ENCODE data around the gene FAM24B.

Gene FAM24B

DNA sequence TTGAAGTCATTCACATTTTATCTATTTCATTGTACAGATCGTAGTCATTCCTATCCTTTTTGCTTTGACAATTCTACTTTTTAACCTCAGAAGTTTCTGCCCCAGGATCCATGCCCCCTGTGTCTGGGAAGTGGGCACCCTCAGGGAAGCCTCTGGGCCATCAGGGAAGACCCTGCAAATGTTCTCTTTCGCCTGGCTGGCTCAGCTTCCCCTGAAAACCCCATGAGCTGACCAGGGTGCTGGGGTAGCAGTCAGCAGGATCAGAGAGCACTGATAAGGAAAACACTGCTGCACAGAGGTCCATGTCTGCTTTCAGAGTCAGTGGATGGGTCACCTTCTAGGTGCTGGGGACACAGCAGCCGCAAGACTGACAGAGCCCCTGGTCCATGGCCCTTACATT is 57.6 kb downstream of the FAM24B start:
- DNase-seq = no peak

DNA sequence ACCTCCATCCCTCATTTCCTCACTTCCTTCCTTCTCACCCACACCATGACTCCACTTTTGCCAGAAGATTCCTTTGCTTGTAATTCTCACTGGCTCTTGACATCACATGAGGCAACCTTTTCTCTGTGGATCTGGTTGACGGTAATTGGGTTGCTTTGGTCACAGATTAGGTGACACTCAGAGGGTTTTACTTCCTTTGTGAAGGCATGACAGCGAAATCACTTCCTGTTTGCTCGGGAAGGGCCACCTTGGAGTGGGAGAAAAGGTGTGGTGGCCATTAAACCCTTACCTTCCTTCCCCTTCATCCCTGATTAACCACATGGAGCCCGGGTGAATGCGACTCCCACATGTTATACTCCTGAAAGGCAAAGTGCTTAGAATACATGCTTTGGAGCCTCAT is 63.9 kb downstream of the FAM24B start:
- no peak for DNase-seq

GRCh38 chr10:122814493-122814892 is 64.9 kb downstream of the FAM24B start:
- DNase-seq = no peak

GRCh38 chr10:122812751-122813150 is 66.6 kb downstream of the FAM24B start:
- DNase-seq = no peak

DNA sequence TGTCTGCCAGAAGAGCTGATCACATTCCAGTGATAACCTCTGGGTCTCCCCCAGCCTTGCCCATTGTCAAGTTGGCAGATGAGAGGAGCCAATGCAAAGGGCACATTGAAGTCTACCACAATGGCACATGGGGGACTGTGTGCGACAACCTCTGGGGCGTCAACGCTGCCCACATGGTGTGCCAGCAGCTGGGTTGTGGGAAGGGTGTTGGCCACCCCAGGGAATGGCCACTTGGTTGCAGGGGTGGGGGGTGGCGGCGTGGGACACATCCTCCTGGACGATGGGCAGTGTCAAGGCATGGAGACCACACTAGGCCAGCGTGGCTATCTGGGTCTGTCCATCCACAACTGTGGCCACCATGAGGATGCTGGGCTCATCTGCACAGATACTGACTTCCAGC is 77.1 kb downstream of the FAM24B start:
- DNase-seq = no peak

Measured in cerebellar nuclear complex (tissue), 1 donor.